GM13977 (cell line): ENCODE data around the gene DLX5.

ENCODE experiments used
- DNase-seq: peaks from one replicate; pipeline ENCODE4 v3.0.0; 2012; ENCODE audit warnings: low spot score
- CTCF ChIP-seq: IDR thresholded peaks from 2 replicates; pipeline ENCODE4 v1.5.1; 2012; ENCODE audit warnings: mild to moderate bottlenecking, control low read depth; ENCODE audit not compliant: insufficient read depth; ENCODE audit errors: extremely low read depth, missing control alignments
- in situ Hi-C: fragments of 300-500 bp; cut with MboI; formaldehyde crosslinking; loops from one replicate; pipeline ENCODE4 v1.12.0; 2022; ENCODE audit warnings: low sequenced_read_pairs, low pct_unique_long_range_greater_than_20kb, mixed read lengths, inconsistent platforms; ENCODE audit not compliant: unreplicated experiment

The DLX5 gene

GRCh38 chr7:96993980-96994379, 30.7 kb downstream of the DLX5 start:
- in situ Hi-C loops = no loop called here
- TF ChIP-seq CTCF = no peak
- DNase-seq = peak; percentile 13

- TF ChIP-seq CTCF = no peak
- peak; percentile 14 for DNase-seq
- in situ Hi-C loops = no loop called here
Measured at GRCh38 chr7:96993094-96993865, 31.4 kb downstream of the DLX5 start.

- in situ Hi-C loops = no loop called here
- TF ChIP-seq CTCF = no peak
Measured at GRCh38 chr7:96992192-96993005, 32.2 kb downstream of the DLX5 start.

GRCh38 chr7:96991546-96992191, 33.0 kb downstream of the DLX5 start:
- no peak for TF ChIP-seq CTCF
- peak; percentile 5 for DNase-seq
- in situ Hi-C loops = no loop called here

More at GRCh38 chr7:96992192-96993005, 32.2 kb downstream of the DLX5 start:
- DNase-seq = peak; percentile 20

- in situ Hi-C loops = no loop called here
- DNase-seq = no peak
- no peak for TF ChIP-seq CTCF
Measured at GRCh38 chr7:96989859-96990317, 34.7 kb downstream of the DLX5 start.

- no peak for DNase-seq
- no peak for TF ChIP-seq CTCF
- in situ Hi-C loops = no loop called here
Measured at GRCh38 chr7:96989241-96989858, 35.3 kb downstream of the DLX5 start.
